H7 (cell line): Measurements from ENCODE around the gene THRAP3. TPM values are rescaled to one million over a fixed set of nuclear protein-coding genes. Genes with fewer than 3 reads are reported as not detected.

Experiments
- DNase-seq: peaks from one replicate; pipeline ENCODE4 v3.0.0; 2012
- H3K27me3 ChIP-seq: 2 replicates; pipeline ENCODE4 v1.6.0; 2011; ENCODE audit warnings: mild to moderate bottlenecking, low read length; ENCODE audit not compliant: control insufficient read depth, insufficient read depth
- H3K36me3 ChIP-seq: replicated peaks from 2 replicates; pipeline ENCODE4 v1.5.1; 2011; ENCODE audit warnings: low read length; ENCODE audit not compliant: control insufficient read depth, insufficient read depth
- H3K4me3 ChIP-seq: 2 replicates; pipeline ENCODE4 v1.5.1; 2011; ENCODE audit warnings: low read depth, mild to moderate bottlenecking, control low read depth, low read length, moderate library complexity; ENCODE audit not compliant: insufficient read depth
- total RNA-seq: library from RNA; depleted of rRNA; stranded (reverse); fragments of >200 nt; shearing (Covaris generic); gene quantifications from 2 replicates; pipeline ENCODE4 v1.2.3, GENCODE V29; 2014

Gene THRAP3
- total RNA-seq, 1 experiment from 2014 or later, result 90.7 TPM

DNA sequence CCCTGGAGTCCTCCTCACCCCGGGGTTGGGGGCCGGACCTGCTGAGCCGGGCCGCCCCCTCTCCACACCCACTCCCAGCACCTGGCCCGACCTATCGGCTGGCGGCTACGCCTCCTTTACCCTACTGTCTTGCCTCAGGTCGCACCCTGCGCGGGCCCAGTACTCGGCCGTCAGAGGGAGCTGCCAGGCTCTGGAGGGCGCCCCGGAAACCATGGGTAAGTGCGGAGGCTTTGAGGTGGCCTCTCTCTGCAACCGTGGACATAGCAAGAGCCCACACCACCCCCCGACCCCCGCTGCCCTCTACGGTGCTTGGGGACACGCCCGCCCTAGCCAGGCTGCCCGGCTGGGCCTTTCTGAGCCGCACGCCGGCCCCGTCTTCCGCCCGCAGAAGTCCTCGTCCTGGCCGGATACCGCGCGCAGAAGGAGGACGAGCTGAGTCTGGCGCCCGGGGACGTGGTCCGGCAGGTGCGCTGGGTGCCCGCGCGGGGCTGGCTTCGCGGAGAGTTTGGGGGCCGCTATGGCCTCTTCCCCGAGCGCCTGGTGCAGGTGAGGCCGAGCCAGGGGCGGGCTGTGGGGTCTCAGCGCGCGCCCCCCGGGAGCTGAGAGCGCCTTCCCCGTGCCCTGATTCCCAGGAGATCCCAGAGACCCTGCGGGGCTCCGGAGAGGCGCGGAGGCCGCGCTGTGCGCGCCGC, 82.1 kb downstream of the THRAP3 start, which contains the start of gene SH3D21:
SH3D21 (plus strand) TSS at position 159 of the 692 bp plus-strand sequence; CDS start at position 212, 53 bp downstream.
- peaks cover 2% of the 10 kb centered on the region; the same call in 1 of the 2 replicates for H3K27me3 ChIP-seq
- DNase-seq, result peak; percentile 96

GRCh38 chr1:36306902-36307456, 82.7 kb downstream of the THRAP3 start:
- DNase-seq, result peak; percentile 99
- peaks cover 11% of the 10 kb centered on the region for H3K36me3 ChIP-seq
- peaks cover 2% of the 10 kb centered on the region; the same call in 1 of the 2 replicates for H3K27me3 ChIP-seq
- peak overlapping the region; percentile 89 for H3K4me3 ChIP-seq

More for the DNA sequence above, 82.1 kb downstream of the THRAP3 start, which contains the start of gene SH3D21:
- Histone ChIP-seq H3K36me3 (peaks cover 17% of the 10 kb centered on the region), H3K4me3 (peak within 1 kb of the TSS; percentile 89)

GRCh38 chr1:36307601-36308330, 83.5 kb downstream of the THRAP3 start:
- H3K36me3 ChIP-seq, result peaks cover 4% of the 10 kb centered on the region
- peak overlapping the region; percentile 69 for H3K4me3 ChIP-seq
- H3K27me3 ChIP-seq, result peaks cover 2% of the 10 kb centered on the region; the same call in 1 of the 2 replicates
- peak; percentile 42 for DNase-seq

GRCh38 chr1:36309397-36309796, 85.2 kb downstream of the THRAP3 start:
- Histone ChIP-seq H3K27me3 (peaks cover 2% of the 10 kb centered on the region; the same call in 1 of the 2 replicates), H3K4me3 (no peak overlapping the region), H3K36me3 (no peaks in the 10 kb centered on the region; the same call in 1 of the 2 replicates)
- DNase-seq, result no peak

- peak overlapping the region; percentile 83 for H3K4me3 ChIP-seq
- H3K27me3 ChIP-seq, result peaks cover 23% of the 10 kb centered on the region
Measured at GRCh38 chr1:36320291-36320761, 96.1 kb downstream of the THRAP3 start.

DNA sequence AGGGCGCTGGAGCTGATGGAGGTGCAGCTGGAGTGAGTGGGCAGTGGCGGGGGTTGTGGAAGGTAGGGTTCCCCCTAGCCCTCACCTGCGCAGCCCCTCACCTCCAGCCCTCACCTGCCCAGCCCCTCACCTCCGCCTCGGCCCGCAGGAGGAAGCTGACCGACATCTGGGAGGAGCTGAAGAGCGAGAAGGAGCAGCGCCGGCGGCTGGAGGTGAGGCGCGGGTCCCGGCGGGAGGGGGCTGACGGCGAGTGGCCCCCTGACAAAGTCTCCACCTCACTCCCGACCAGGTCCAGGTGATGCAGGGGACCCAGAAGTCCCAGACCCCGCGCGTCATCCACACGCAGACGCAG, 96.5 kb downstream of the THRAP3 start:
- Histone ChIP-seq H3K36me3 (no peaks in the 10 kb centered on the region), H3K27me3 (peaks cover 23% of the 10 kb centered on the region), H3K4me3 (peak overlapping the region; percentile 83)
- DNase-seq, result peak; percentile 87

More at GRCh38 chr1:36320291-36320761, 96.1 kb downstream of the THRAP3 start:
- no peaks in the 10 kb centered on the region for H3K36me3 ChIP-seq
- DNase-seq, result no peak

DNA sequence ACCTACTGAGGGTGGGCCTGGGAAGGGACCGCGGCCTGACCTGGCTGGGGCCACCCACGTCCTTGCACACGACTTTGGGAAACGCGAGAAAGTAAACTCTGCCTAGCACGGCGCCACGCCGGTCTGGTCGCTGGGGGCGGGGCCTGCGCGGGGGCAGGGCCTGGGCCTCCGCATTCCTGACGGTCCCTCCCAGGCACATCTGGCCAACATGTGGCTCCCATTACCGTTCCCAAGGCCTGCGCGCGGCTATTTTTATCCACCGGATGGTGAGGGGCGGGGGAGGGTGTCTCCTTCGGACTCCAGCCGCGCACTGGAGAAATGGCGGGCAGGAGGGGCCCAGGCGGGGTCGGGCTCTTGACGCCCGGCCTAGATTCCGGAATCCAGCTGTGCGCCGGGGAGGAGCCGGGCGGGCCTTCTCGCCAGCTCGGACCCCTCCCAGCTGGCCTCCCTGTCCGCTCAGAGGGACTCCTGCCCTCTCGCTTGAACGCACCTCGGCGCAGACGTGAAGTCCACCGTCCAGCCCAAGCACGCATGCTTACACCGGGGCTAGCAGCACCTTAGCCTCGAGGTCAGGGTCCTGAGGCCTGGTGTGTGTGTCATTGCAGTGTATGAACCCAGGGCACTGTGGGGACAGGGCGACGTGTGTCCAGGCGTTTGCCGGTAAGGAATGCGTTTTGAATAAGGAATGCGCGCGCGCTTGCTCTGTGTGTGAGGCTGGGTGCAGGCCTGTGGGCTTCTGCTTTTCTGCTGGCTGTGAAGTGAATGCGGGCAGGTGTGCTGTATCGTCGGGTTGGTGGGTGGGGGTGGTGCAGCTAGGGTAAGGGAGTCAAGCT, 97.1 kb downstream of the THRAP3 start:
- H3K27me3 ChIP-seq, result peaks cover 23% of the 10 kb centered on the region
- H3K4me3 ChIP-seq, result peak overlapping the region; percentile 83
- DNase-seq, result peak; percentile 96
- no peaks in the 10 kb centered on the region for H3K36me3 ChIP-seq

DNA sequence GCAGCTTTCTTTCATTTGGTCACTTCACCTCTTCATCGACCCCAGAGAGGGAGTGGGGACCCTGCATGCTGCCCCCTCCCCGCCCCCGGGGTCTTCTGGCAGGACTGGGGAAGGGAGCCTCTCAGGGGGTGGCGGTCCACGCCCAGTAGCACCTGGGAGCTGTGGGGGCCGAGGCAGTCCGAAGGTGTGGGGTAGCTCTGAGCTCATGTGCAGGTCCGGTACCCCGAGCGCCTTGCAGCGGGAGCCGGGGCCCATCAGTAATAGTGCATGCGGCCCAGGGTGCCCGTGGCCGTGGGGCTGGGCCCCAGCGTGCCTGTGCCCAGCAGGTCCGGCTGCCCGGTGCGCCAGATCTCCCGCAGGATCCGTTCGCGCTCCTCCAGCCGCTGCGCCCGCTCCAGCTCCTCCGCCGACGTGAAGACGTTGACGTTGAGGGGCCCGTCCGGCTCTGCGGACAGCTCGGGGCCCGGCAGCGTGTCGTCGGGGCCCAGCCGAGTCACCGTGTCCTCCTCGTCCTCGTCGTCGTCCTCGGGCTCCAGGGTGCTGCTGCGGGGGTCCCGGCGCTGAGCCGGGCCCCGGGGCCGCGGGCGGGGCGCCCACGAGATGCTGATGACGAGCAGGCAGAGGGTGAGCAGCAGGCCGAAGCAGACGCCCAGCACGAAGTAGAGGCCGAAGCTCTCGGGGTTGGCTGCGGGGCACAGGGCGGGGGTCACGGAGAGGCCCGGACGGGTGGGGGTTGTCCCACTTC, 98.0 kb downstream of the THRAP3 start:
- Histone ChIP-seq H3K4me3 (peak overlapping the region; percentile 83), H3K36me3 (no peaks in the 10 kb centered on the region), H3K27me3 (peaks cover 23% of the 10 kb centered on the region)
- DNase-seq, result peak; percentile 82

DNA sequence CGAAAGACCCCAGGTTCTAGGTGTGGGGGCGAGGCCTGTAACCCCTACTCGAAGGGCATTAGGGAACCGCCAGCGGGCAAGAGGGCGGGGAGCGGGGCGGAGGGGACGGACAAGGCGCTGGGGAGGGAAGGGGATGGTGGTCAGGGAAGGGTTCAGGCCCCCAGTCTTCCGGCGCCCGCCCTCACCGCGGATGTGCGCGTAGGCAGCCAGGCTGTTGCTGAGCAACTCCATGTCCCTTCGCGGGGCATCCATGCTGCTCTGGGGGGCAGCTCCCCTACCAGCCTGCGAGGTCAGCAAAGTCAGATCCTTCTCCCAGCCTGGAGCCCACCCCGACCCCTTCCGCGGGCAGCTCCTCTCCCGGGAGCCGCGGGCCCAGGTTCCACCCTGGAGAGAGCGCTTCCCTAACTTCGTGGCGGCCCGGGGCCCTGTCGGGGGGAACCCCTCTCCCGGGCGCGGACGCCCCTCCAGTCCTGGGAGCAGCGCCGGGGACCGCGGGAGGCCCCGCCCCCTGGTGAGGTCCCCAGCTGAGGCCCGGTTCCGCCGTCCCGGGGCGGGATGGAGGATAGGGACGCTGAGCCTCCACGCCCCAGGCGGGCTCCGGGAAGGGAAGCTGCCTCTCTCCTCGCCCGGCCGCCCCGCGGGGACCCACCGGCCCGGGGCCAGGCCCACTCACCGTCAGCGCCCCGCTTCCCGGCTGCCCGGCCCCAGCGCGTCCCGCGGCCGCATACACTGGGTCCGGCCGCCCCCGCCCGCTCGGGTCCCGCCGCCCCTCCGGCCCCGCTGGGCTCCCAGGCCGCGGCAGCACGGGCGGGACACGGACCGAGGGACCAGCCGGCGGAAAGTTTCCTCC, 98.8 kb downstream of the THRAP3 start:
- DNase-seq, result peak; percentile 90
- Histone ChIP-seq H3K4me3 (peak overlapping the region; percentile 83), H3K36me3 (no peaks in the 10 kb centered on the region), H3K27me3 (peaks cover 23% of the 10 kb centered on the region)

- Histone ChIP-seq H3K27me3 (peaks cover 23% of the 10 kb centered on the region), H3K4me3 (peak within 1 kb of the TSS; percentile 83), H3K36me3 (no peaks in the 10 kb centered on the region)
- DNase-seq, result peak; percentile 93
Measured at GRCh38 chr1:36323636-36324352, 99.6 kb downstream of the THRAP3 start, which contains the start of gene EVA1B. Gene EVA1B (minus strand): TSS chr1:36323645. CDS start chr1:36323037, 608 bp downstream.

GRCh38 chr1:36324353-36324703, 100.1 kb downstream of the THRAP3 start:
- no peaks in the 10 kb centered on the region for H3K36me3 ChIP-seq
- peaks cover 23% of the 10 kb centered on the region for H3K27me3 ChIP-seq
- H3K4me3 ChIP-seq, result peak overlapping the region; percentile 38
- DNase-seq, result no peak

GRCh38 chr1:36326499-36326898, 102.3 kb downstream of the THRAP3 start:
- H3K4me3 ChIP-seq, result no peak overlapping the region
- H3K27me3 ChIP-seq, result peaks cover 13% of the 10 kb centered on the region
- H3K36me3 ChIP-seq, result no peaks in the 10 kb centered on the region
- DNase-seq, result no peak
